ENCODE results near the gene PTPRG.

GRCh38 chr3:61624300-61624699, 62.9 kb downstream of the PTPRG start:
- TF ChIP-seq CTCF (IDR thresholded peaks at IDR 0.05; ENCODE audit: low read depth, low read length), result no peak
- no peak for TF ChIP-seq EZH2phosphoT487 (IDR thresholded peaks at IDR 0.05; ENCODE audit: low read depth)

All from OCI-LY3 (cell line).